HG03571 (cell line): ENCODE measurements around the gene CYP24A1.

Experiments
- ATAC-seq: cut with Tn5 transposase; IDR thresholded peaks from one replicate; pipeline ENCODE4 v1.9.1; 2021; ENCODE audit not compliant: unreplicated experiment

The CYP24A1 gene

DNA sequence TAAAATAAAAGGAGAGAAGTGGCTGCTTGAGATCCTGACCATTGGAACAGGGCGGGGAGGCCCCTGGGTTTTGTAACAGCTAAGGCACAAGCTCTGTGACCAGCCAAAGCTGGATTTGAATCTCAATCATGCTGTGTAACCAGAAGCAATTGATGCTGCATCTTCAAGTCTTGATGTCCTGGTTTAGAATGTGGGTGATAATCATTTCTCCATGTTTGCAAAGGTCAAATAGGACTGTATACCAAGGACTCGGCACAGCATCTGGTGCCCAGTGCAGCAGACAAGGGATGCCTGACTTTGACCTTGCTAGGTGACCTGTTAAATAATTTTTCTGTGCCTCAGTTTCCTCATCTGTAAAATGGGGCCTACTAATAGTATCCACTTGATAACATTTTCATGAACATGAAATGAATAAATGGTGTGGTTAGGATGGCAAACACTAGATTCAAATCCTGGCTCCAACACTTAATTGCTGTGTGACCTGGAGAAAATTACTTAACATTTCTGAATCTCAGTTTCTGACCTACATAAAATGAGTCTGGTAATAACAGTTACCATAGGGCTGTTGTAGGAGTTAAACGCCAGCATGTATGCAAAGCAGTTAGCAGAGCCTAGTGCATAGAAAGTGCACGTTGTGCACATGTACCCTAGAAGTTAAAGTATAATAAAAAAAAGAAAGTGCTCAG lies 57.1 kb downstream of the CYP24A1 start:
- ATAC-seq = no peak

DNA sequence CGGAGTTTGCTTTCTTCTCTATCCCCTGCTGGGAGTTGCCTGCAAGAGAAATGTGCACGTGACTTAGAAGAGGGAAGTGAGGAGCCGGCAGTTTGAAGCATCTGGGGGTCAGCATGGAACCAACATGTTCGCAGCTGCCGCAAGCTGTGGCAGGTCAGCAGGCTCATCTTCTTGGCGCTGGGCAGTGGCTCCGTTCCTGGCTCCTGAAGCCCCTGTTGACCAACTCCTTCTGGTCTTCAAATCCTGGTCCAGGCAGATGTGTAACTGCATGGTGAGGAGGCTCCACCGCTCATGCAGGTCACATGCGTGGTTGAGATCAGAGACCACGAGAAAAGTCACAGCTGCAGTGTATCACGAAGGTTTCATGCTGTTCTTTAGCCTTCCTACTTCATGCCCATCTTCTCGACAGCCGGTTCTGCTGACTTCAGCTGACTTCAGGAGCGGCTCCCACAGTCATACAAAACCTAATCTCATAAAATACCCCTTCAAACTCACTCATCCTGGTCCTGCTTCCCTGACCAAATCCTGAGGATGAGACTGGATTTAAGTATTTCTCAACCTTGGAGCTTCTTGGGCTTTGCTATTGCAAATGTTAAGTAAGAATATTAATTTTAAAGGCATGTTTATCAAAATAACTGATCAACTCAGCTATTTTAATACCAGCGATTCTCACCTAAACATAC lies 58.5 kb downstream of the CYP24A1 start:
- ATAC-seq = no peak

DNA sequence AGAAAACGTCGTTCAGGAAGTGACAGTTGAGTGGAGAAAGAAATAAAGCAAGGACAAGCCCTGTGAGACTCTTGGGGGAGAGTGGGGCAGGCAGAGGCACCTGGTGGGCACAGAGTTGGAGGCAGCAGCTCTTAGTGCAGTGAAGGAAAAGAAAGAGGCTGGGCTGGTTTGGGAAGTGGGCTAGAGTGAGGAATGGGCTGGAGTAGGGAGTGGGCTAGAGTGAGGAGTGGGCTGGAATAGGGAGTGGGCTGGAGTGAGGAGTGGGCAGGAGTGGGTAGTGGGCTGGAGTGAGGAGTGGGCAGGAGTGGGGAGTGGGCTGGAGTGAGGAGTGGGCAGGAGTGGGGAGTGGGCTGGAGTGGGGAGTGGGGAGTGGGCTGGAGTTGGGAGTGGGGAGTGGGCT lies 59.7 kb downstream of the CYP24A1 start:
- no peak for ATAC-seq

DNA sequence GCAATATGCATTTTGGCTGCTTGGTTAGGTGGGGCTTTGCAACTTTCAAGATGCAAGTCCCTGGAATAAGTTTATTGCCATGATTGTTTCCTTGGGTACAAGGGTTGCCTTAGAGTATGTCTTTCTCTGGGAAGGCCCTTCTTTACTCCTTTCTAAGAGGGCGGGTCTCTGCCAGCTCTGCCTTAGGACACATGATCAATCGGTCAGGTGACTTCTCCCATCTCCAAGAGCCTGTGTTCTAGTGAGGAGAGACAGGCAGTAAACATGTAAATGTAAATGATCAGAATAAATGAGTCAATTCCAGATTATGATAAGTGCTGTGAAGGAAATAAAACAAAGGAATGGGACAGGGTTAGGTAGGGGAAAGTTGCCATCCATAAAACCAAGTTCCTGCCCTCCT lies 60.2 kb downstream of the CYP24A1 start:
- no peak for ATAC-seq

DNA sequence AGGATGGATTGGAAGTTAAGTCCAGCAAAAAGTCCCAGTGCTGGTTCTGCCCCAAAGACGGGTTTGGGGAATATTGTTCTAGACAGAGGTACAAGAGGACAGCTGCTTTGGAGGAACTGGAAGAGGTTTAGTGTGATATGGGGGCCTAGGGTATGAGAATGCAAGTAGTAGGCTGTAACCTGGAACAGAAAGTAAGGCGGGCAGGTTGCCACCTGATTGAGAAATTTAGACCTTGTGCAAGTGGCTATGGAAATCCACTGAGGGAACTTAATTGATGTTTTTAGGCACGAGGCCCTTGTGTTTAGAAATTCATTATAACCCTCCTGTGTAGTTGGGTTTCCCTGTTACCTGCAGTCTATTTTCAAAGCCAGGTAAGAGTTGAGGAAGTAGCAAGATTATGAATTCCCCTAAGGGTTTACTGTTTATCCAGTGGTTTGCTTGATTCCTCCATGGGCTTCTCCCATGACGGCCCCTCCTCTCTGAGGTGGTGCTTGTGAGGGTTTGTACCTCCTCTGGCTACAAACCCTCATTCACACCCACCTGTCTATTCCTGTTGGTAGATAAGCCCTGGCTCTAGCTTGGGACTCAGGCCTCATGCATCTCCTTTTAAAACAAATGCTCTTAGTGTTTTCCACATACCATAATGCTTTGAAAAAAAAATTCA lies 61.4 kb downstream of the CYP24A1 start:
- ATAC-seq = no peak

- ATAC-seq = no peak
These were observed 62.3 kb downstream of the CYP24A1 start for GRCh38 chr20:54111460-54111859.

GRCh38 chr20:54110457-54110856 lies 63.3 kb downstream of the CYP24A1 start:
- no peak for ATAC-seq

- ATAC-seq = no peak
These were observed 63.7 kb downstream of the CYP24A1 start for GRCh38 chr20:54110041-54110440.

- no peak for ATAC-seq
These were observed 65.0 kb downstream of the CYP24A1 start for GRCh38 chr20:54108817-54109216.

DNA sequence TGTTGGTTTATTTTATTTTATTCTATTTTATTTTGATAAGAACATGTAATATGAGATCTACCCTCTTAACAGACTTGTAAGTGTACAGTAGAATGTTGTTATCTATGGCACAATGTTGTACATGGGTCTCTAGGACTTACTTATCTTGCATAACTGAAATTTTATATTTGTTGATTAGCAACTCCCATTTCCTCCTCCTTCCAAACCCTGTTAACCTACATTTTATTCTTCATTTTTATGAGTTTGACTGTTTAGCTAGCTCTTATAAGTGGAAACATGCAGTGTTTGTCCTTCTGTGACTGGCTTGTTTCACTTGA lies 65.5 kb downstream of the CYP24A1 start:
- no peak for ATAC-seq

- no peak for ATAC-seq
These were observed 66.0 kb downstream of the CYP24A1 start for GRCh38 chr20:54107600-54108325.

- no peak for ATAC-seq
These were observed 66.6 kb downstream of the CYP24A1 start for GRCh38 chr20:54107181-54107580.

DNA sequence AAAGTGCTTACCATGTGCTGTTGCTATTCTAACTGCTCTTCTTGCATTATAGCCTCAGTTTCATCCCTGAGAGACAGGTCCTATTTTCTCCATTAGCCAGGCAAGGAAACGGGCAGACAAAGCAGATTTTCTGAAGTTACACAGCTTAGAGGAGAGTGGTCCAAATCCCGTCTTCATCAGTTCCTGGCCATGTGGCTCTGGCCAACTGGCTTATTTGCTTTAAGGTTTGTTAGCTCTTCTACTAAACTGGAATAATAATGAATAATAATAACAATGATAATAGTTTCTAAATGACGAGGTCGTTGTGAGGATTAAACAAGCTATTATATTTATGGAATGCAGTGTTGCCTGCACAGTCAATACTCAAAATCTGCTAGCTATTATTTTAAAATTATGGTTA lies 67.6 kb downstream of the CYP24A1 start:
- ATAC-seq = no peak

DNA sequence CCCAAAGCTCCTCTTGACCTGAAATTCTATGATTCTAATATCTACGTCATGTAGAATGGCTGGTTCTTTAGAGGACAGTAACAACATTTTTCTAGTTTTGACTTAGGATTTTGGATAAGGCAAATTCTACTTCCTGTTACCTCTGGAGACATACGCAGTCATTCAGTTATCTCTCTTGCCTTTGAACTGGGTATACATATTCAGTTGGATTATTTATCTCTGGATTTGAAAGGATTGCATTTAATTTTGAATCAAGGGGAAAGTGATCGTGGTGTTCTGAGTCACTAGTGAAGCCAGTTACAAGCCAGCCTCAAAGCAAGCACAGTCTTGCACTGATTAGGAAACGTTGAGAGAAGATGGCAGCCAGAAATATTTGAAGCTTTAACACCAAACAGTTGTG lies 68.1 kb downstream of the CYP24A1 start:
- ATAC-seq = no peak

DNA sequence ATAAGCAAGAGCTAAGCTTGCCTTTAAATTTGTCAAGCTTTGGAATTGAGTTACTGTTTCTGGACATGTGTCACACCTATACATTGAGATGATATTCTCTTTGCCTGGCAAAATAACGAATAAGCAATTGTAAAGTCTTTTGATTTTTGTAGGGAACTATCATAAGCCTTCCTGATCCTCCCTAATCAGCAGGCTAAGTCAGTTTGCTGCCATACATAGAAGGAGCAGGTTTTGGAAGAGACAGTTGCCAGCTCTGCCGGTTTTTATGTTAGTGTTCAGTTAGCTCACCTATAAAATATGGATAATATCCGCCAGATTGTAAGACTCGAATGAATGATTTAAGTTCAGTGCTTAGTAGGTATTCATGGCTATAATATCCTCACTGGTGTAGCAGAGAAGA lies 69.0 kb downstream of the CYP24A1 start:
- ATAC-seq = no peak

DNA sequence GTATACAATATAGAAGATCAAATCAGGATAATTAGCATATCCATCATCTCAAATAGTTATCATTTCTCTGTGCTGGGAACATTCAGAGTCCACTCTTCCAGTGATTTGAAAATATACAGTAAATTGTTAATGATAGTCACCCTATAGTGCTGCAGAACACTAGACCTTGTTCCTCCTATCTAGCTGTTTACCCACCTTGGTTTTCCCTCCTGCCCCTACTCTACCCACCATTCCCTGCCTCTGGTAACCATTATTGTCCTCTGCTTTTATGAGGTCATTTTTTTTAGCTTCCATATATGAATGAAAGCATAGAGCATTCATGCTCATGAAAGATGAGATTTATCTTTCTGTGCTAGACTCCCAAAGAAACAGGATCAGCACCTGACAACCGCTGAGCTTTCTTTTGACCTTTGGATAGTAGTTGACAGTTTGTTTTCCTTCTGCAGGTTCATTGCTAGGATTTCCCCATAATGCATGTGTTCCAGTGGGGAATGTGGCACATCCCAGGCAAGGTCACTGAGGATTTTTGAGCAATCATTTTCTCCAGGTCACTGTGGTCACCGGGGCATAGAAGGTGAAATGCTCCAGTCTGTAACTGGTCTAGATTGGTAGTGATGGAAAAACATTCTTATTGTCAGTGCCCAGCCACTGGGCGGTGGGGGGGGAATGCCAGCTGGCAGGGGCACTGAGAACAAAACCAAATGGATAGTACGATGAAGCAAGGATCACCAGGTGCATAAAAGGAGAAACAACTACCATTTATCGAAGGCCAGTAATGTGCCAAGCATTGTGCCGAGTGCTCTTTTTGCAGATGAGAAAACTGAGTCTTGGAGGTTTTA lies 69.8 kb downstream of the CYP24A1 start:
- ATAC-seq = no peak
